ENCODE results near the gene AKT2. TPM values are rescaled to one million over a fixed set of nuclear protein-coding genes. Genes with fewer than 3 reads are reported as not detected.
A peak's percentile ranks its signal among the peaks of the same experiment; 100 is the strongest.

The AKT2 gene
- total RNA-seq, 4 donors from 2014 or later = 88.0 to 387 (median 102) TPM

DNA sequence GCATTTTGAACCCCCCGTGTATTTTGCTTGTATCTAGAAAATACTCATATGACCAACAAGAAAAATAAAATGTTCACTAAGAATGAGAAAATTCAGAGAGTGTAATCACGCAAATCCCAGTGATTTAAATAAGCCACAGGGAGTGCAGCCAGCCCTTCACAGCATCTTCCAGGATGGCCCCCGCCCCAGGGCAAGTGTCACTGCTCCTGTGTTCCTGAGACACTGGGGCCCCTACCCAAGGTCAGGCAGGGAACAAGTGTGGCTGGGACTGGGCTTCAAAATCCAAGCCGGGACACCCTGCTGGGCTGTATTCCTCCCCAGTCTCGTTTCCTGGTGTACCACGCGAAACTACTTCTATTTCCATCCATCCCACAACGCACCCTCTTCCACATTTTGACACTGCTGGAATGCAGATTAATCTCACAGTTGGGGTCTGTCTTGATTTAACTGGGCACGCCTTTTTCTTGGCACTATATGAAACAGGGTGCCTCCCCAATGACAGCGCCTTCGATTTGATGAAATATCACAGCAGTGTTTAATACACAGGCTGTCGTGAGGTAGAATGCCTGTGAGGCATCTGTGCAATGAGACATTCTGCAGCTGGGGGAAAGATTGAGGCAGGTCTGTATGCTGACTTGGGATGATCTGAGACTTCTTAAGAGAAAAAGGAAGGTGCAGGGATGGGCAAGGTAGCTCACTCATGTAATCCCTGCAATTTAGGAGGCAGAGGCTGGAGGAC lies 40.4 kb downstream of the AKT2 start:
- Histone ChIP-seq H3K4me3 (no peak overlapping the region), H3K27me3 (no peaks in the 10 kb centered on the region), H3K27ac (no peak overlapping the region), H3K36me3 (peaks cover 0 to 13% of the 10 kb centered on the region in 2 donors), H3K9me3 (no peaks in the 10 kb centered on the region), H3K4me1 (peaks cover 29 to 57% of the 10 kb centered on the region in 2 donors)
- DNase-seq (no peak), ATAC-seq (no peak)
- intact Hi-C loops (cut with DNase I; ENCODE audit: low total_unique reads) = no loop called here
- no peak for TF ChIP-seq POLR2A (IDR thresholded peaks at IDR 0.05)
- TF ChIP-seq, protein P1, sequence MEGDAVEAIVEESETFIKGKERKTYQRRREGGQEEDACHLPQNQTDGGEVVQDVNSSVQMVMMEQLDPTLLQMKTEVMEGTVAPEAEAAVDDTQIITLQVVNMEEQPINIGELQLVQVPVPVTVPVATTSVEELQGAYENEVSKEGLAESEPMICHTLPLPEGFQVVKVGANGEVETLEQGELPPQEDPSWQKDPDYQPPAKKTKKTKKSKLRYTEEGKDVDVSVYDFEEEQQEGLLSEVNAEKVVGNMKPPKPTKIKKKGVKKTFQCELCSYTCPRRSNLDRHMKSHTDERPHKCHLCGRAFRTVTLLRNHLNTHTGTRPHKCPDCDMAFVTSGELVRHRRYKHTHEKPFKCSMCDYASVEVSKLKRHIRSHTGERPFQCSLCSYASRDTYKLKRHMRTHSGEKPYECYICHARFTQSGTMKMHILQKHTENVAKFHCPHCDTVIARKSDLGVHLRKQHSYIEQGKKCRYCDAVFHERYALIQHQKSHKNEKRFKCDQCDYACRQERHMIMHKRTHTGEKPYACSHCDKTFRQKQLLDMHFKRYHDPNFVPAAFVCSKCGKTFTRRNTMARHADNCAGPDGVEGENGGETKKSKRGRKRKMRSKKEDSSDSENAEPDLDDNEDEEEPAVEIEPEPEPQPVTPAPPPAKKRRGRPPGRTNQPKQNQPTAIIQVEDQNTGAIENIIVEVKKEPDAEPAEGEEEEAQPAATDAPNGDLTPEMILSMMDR (IDR thresholded peaks at IDR 0.05 in 4 of 5, conservative IDR thresholded peaks at IDR 0.05 in 1 of 5) = no peak
- in situ Hi-C loops (cut with MboI; ENCODE audit: low sequenced_read_pairs in 4 of 4) = no loop called here

DNA sequence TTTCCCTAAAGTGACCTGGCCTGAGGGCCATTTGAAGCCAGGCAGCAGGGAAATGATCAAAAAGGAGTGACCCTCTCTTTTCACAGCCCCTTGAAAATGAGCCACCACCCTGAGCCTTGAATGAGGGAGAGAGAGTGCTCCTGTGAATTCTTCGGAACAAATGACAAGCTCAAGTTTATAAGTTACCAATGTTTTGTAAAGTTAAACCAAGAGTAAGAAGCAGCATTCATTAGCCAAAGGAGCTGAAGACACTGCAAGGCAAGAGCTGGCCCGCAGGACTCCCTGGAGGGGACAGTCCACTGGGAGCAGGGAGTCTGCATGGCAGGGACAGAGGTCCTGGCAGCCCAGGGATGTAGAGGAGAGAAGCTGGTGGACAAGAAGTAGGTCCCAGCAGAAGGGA lies 42.0 kb downstream of the AKT2 start:
- no peak for TF ChIP-seq POLR2A (IDR thresholded peaks at IDR 0.05)
- TF ChIP-seq, protein P1 (IDR thresholded peaks at IDR 0.05 in 4 of 5, conservative IDR thresholded peaks at IDR 0.05 in 1 of 5) = no peak
- ATAC-seq = no peak
- DNase-seq = no peak
- peaks cover 29 to 52% of the 10 kb centered on the region in 2 donors for H3K4me1 ChIP-seq
- peaks cover 0 to 28% of the 10 kb centered on the region in 2 donors for H3K36me3 ChIP-seq
- no peaks in the 10 kb centered on the region for H3K9me3 ChIP-seq
- in situ Hi-C loops (cut with MboI; ENCODE audit: low sequenced_read_pairs in 4 of 4) (no loop called here), intact Hi-C loops (cut with DNase I; ENCODE audit: low total_unique reads) (no loop called here)
- no peaks in the 10 kb centered on the region for H3K27me3 ChIP-seq
- H3K27ac ChIP-seq = no peak overlapping the region
- no peak overlapping the region for H3K4me3 ChIP-seq

DNA sequence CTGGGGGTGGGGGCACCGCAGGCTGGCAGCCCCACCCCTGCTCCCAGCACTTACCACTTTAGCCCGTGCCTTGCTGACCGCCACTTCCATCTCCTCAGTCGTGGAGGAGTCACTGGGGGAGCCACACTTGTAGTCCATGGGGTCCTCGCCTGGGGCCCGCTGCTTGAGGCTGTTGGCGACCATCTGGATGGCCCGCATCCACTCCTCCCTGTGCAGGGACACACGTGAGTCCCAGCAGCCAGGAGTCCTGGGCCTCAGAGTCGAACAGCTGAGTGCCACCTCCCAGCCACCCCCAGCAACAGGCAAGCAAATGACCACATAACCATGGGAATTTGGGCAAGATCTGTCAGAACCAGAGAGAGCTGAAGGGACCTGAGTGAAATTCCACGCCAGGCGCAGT lies 42.7 kb downstream of the AKT2 start:
- peaks cover 29 to 45% of the 10 kb centered on the region in 2 donors for H3K4me1 ChIP-seq
- in situ Hi-C loops (cut with MboI; ENCODE audit: low sequenced_read_pairs in 4 of 4) (no loop called here), intact Hi-C loops (cut with DNase I; ENCODE audit: low total_unique reads) (no loop called here)
- TF ChIP-seq POLR2A (IDR thresholded peaks at IDR 0.05) = no peak
- TF ChIP-seq, protein P1 (IDR thresholded peaks at IDR 0.05 in 4 of 5, conservative IDR thresholded peaks at IDR 0.05 in 1 of 5) = no peak
- H3K27ac ChIP-seq = peak overlapping the region; percentile 11 to 60 (median 24)
- ATAC-seq (no peak), DNase-seq (no peak)
- H3K9me3 ChIP-seq = no peaks in the 10 kb centered on the region
- no peak overlapping the region for H3K4me3 ChIP-seq
- peaks cover 0 to 35% of the 10 kb centered on the region in 2 donors for H3K36me3 ChIP-seq
- H3K27me3 ChIP-seq = no peaks in the 10 kb centered on the region

DNA sequence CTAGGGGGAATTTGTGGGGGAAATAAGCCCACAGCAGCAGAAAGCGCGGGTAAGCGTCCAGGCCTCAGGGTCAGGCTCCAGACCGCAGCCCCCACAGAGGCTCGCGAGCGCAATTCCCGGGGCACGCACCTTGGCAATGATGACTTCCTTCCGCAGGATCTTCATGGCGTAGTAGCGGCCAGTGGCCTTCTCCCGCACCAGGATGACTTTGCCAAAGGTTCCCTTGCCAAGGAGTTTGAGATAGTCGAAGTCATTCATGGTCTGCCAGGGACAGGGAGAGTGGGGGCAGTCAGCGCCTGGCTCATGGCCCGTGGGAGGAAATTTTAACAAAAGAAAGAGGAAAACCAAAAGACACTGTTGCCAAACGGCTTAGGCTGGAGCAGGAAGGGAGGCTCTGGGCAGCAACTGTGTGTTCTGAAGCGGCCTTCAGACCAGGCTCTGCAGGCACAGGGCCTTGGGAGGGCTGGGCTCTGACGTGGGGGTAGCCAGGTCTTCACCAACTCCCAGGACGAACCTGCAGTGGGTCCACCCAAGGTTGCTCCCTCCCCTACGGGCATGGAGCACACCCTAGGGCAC lies 43.2 kb downstream of the AKT2 start:
- H3K27ac ChIP-seq = peak overlapping the region in 3 of 4 donors; percentile 21 to 60 (median 28)
- DNase-seq (no peak), ATAC-seq (peak; percentile 34 to 46)
- peaks cover 0 to 41% of the 10 kb centered on the region in 2 donors for H3K36me3 ChIP-seq
- peaks cover 29 to 40% of the 10 kb centered on the region in 2 donors for H3K4me1 ChIP-seq
- no peak overlapping the region for H3K4me3 ChIP-seq
- no peaks in the 10 kb centered on the region for H3K27me3 ChIP-seq
- TF ChIP-seq, protein P1 (IDR thresholded peaks at IDR 0.05 in 4 of 5, conservative IDR thresholded peaks at IDR 0.05 in 1 of 5) = no peak
- TF ChIP-seq POLR2A (IDR thresholded peaks at IDR 0.05) = no peak
- in situ Hi-C loops (cut with MboI; ENCODE audit: low sequenced_read_pairs in 4 of 4) (no loop called here), intact Hi-C loops (cut with DNase I; ENCODE audit: low total_unique reads) (no loop called here)
- no peaks in the 10 kb centered on the region for H3K9me3 ChIP-seq

All from gastrocnemius medialis (tissue), 4 donors.